GM23248 (cell line): Measurements from ENCODE around the gene MAGI1.

ENCODE experiments used
- EZH2 ChIP-seq: fragments of 200-600 bp; sonication (generic); IDR thresholded peaks from 2 replicates; pipeline ENCODE4 v1.6.1; 2018; ENCODE audit warnings: antibody characterized with exemption, mild to moderate bottlenecking; ENCODE audit not compliant: insufficient read depth, poor library complexity, severe bottlenecking
- EZH2phosphoT487 ChIP-seq: fragments of 200-600 bp; sonication (generic); IDR thresholded peaks from 2 replicates; pipeline ENCODE4 v1.6.1; 2018; ENCODE audit warnings: antibody characterized with exemption, moderate library complexity, mild to moderate bottlenecking, low read depth; ENCODE audit not compliant: insufficient read depth

DNA sequence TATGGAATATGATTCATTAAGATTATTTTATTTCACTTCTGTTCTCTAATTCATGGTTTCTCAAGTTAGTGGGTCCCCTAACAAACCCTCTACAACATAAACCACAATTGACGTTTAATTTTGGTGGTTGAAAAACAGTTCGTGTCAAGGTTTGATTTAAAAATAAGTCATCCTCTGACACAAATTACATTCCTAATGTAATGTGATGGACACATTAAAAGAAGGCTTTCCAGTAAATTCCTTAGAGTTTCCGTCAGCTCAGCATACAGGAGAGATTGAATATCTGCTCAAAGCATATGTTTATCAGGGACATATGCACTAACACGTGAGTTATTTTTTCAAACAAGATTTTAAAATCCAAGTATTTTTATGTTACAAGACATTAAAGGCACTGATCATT is 724.4 kb downstream of the MAGI1 start:
- TF ChIP-seq EZH2 (no peak), EZH2phosphoT487 (no peak)
